Gastroesophageal sphincter (tissue), 4 donors: ENCODE results near the gene HLA-DQA1. TPM values are rescaled to one million over a fixed set of nuclear protein-coding genes. Genes with fewer than 3 reads are reported as not detected.

Source experiments
- ATAC-seq: fragments of 150-250 bp; one replicate; pipeline ENCODE4 v1.9.1; 2016; ENCODE audit warnings: mild to moderate bottlenecking, moderate library complexity
- H3K27ac ChIP-seq, 4 donors: fragments of 200-600 bp; sonication (generic) in 3 of 4; 1 replicate in 3 of 4; 2 replicates in 1 of 4; pipeline ENCODE4 v1.5.1; 2016 to 2019
- H3K27me3 ChIP-seq: fragments of 200-600 bp; sonication (generic); one replicate; pipeline ENCODE4 v1.5.1; 2019
- H3K36me3 ChIP-seq, 2 donors: fragments of 200-600 bp; sonication (generic); one replicate each; pipeline ENCODE4 v1.5.1; 2019; ENCODE audit warnings: control low read depth in 1 of 2
- H3K4me1 ChIP-seq, 3 donors: fragments of 200-600 bp; sonication (generic); 1 replicate in 2 of 3; 2 replicates in 1 of 3; pipeline ENCODE4 v1.5.1; 2016 to 2019; ENCODE audit warnings: control low read depth in 2 of 3
- H3K4me3 ChIP-seq, 2 donors: fragments of 200-600 bp; sonication (generic); one replicate each; pipeline ENCODE4 v1.5.1; 2019; ENCODE audit warnings: mild to moderate bottlenecking in 1 of 2, moderate library complexity in 1 of 2
- H3K9me3 ChIP-seq, 3 donors: fragments of 200-600 bp; sonication (generic); one replicate each; pipeline ENCODE4 v1.5.1; 2017 to 2019; ENCODE audit warnings: control low read depth in 2 of 3
- CTCF ChIP-seq, 4 experiments: fragments of 200-600 bp in 2 of 4; fragments of 450-650 bp in 2 of 4; sonication (generic) in 1 of 4; IDR thresholded peaks; one replicate each; pipeline ENCODE4 v1.5.1; 2017 to 2019; ENCODE audit warnings: antibody characterized with exemption in 4 of 4, mild to moderate bottlenecking in 2 of 4, moderate library complexity in 2 of 4
- EP300 ChIP-seq: sonication (generic); formaldehyde crosslinking; IDR thresholded peaks from one replicate; pipeline ENCODE4 v1.6.1; 2017; ENCODE audit warnings: antibody characterized with exemption, mild to moderate bottlenecking
- POLR2A ChIP-seq, 2 donors: fragments of 450-650 bp; IDR thresholded peaks; one replicate each; pipeline ENCODE4 v1.6.1; 2017; ENCODE audit warnings: antibody characterized with exemption in 2 of 2, mild to moderate bottlenecking in 2 of 2, moderate library complexity in 1 of 2
- POLR2AphosphoS5 ChIP-seq: sonication (generic); formaldehyde crosslinking; IDR thresholded peaks from one replicate; pipeline ENCODE4 v1.6.1; 2017; ENCODE audit warnings: antibody characterized with exemption
- WGBS, 2 donors: methylation state at CpG; one replicate each; pipeline ENCODE4 v1.1.5; 2018; ENCODE audit warnings: low coverage in 1 of 2; 5-methylcytosine and 5-hydroxymethylcytosine counted together
- total RNA-seq, 4 donors: library from RNA; depleted of rRNA; stranded (reverse); fragments of >200 nt; gene quantifications; one replicate each; pipeline ENCODE4 v1.1.0, GENCODE V29; 2016

Gene HLA-DQA1
- total RNA-seq, 4 donors from 2014 or later = 1.7 to 7.8 (median 4.3) TPM; not detected in 1

- TF ChIP-seq POLR2AphosphoS5 = no peak
- no peak for TF ChIP-seq EP300
- no peak for TF ChIP-seq CTCF (IDR thresholded peaks at IDR 0.05)
- no peak for TF ChIP-seq POLR2A (IDR thresholded peaks at IDR 0.05)
- no CpG with 5 or more reads among the region's 7 CpGs for WGBS, 2 donors
- H3K27ac ChIP-seq = no peak overlapping the region
- H3K36me3 ChIP-seq = no peaks in the 10 kb centered on the region
- H3K9me3 ChIP-seq = no peaks in the 10 kb centered on the region
- ATAC-seq = no peak
- no peaks in the 10 kb centered on the region for H3K4me1 ChIP-seq
- H3K27me3 ChIP-seq = no peaks in the 10 kb centered on the region
- H3K4me3 ChIP-seq = no peak overlapping the region
Observed at GRCh38 chr6:32662099-32662498, 24.9 kb downstream of the HLA-DQA1 start.

- Histone ChIP-seq H3K27me3 (peaks cover under 1% of the 10 kb centered on the region), H3K4me3 (no peak overlapping the region), H3K4me1 (no peaks in the 10 kb centered on the region), H3K27ac (no peak overlapping the region), H3K9me3 (no peaks in the 10 kb centered on the region), H3K36me3 (no peaks in the 10 kb centered on the region)
- WGBS, 2 donors = 0 to 27% methylated on average over 3 of the region's 5 CpGs
- no peak for ATAC-seq
- no peak for TF ChIP-seq CTCF (IDR thresholded peaks at IDR 0.05)
- TF ChIP-seq EP300 = no peak
- no peak for TF ChIP-seq POLR2A (IDR thresholded peaks at IDR 0.05)
- no peak for TF ChIP-seq POLR2AphosphoS5
Observed at GRCh38 chr6:32662836-32663235, 25.6 kb downstream of the HLA-DQA1 start.

GRCh38 chr6:32664354-32664753 lies 27.1 kb downstream of the HLA-DQA1 start:
- Histone ChIP-seq H3K9me3 (no peaks in the 10 kb centered on the region), H3K27ac (no peak overlapping the region), H3K4me3 (no peak overlapping the region), H3K27me3 (peaks cover 7% of the 10 kb centered on the region), H3K4me1 (no peaks in the 10 kb centered on the region), H3K36me3 (no peaks in the 10 kb centered on the region)
- ATAC-seq = no peak
- TF ChIP-seq POLR2AphosphoS5 = no peak
- TF ChIP-seq EP300 = no peak
- no peak for TF ChIP-seq CTCF (IDR thresholded peaks at IDR 0.05)
- no peak for TF ChIP-seq POLR2A (IDR thresholded peaks at IDR 0.05)
- no CpG with 5 or more reads among the region's 26 CpGs for WGBS, 2 donors

GRCh38 chr6:32664827-32665362 lies 27.7 kb downstream of the HLA-DQA1 start:
- no peaks in the 10 kb centered on the region for H3K4me1 ChIP-seq
- TF ChIP-seq POLR2A (IDR thresholded peaks at IDR 0.05) (no peak), POLR2AphosphoS5 (no peak), CTCF (IDR thresholded peaks at IDR 0.05) (no peak), EP300 (no peak)
- H3K27me3 ChIP-seq = peaks cover 7% of the 10 kb centered on the region
- no peak overlapping the region for H3K27ac ChIP-seq
- no peaks in the 10 kb centered on the region for H3K36me3 ChIP-seq
- 0% methylated on average over 2 of the region's 47 CpGs; no CpG with 5 or more reads in 1 of the 2 donors for WGBS, 2 donors
- ATAC-seq = peak; percentile 69
- H3K9me3 ChIP-seq = no peaks in the 10 kb centered on the region
- no peak overlapping the region for H3K4me3 ChIP-seq

- no peaks in the 10 kb centered on the region for H3K36me3 ChIP-seq
Observed at GRCh38 chr6:32665661-32666060, 28.5 kb downstream of the HLA-DQA1 start.

More at GRCh38 chr6:32665661-32666060, 28.5 kb downstream of the HLA-DQA1 start:
- H3K4me1 ChIP-seq = no peaks in the 10 kb centered on the region
- no peak overlapping the region for H3K27ac ChIP-seq
- TF ChIP-seq POLR2A (IDR thresholded peaks at IDR 0.05) (no peak), EP300 (no peak), CTCF (IDR thresholded peaks at IDR 0.05) (no peak), POLR2AphosphoS5 (no peak)
- peaks cover 7% of the 10 kb centered on the region for H3K27me3 ChIP-seq
- H3K9me3 ChIP-seq = no peaks in the 10 kb centered on the region
- 6 to 10% methylated on average over 3 of the region's 3 CpGs for WGBS, 2 donors
- H3K4me3 ChIP-seq = no peak overlapping the region
- ATAC-seq = no peak
